Measurements from ENCODE around the gene DTX1.

Gene DTX1

DNA sequence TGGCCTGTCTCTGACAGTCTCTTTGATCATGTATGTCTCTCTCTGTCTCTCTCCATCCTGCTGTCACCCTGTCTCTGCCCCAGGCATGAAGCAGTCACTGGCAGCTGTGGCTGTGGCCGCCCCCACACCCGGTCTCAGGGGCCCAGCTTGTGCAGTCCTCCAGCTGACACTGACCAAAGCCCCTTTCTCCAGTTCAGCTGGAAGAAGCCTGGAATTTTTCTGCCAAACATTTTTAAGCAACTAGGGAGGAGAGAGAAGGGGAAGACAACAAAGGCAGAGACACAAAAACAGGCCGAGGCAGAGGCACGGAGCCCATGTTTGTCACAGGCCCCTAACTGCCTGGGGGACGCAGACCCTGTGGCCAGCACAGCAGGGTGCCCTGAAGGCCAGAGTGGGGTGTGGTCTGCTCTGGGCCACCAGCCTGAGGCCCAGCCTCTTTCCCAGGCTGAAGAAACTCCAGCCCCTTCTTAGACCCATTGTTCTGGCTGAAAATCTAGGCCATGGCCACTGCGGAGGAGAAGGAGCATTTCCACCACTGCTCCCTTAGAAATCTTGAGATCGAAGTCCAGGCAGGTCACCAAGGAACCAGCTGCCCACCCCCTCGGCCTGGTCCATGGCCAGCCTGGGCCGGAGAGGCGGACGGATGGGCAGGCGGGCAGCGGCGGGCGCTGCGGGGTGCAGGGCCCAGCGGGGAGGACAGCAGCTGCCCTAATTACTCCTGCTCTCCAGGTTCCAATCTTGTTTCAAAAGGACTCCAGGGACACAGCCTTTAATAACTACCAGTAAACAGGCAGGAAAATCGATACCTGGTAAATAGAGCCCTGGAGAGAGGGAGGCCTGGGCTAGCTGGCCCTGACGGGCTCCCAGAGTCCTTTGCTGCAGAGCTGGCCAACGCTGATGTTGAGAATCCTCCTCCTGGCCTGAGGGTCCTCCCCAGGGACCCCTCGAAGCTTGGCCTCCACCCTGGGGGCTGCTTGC, 14.9 kb downstream of the DTX1 start:
- no peak for DNase-seq

GRCh38 chr12:113072136-113072535, 15.6 kb downstream of the DTX1 start:
- DNase-seq: no peak

GRCh38 chr12:113073586-113073985, 17.1 kb downstream of the DTX1 start:
- no peak for DNase-seq

DNA sequence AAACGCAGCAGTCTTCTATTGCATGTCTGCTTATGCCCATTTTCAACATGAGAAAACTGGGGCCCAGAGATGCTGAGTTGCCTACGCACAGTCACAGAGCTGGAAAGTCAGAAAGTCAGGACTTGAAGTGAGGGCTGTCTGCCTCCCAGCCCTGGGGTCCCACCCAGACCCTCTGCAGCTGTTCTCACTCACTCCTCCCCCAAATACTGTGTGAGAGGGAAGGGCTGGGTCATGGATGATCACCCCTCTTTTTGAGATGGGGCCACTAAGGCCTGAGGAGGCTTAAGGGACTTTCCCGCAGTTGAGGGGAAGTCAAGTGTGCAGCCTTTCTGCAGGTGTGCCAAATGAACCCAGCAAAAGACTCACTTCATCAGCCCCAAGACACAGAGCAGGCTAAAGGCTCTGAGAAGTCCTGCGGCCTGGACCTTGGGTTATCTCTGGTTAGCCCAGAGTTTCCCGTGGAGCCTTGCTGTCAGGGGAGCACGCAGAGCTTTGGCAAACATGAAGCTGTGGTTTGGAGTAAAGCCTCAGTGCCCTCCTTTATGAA, 18.7 kb downstream of the DTX1 start:
- DNase-seq: no peak

DNA sequence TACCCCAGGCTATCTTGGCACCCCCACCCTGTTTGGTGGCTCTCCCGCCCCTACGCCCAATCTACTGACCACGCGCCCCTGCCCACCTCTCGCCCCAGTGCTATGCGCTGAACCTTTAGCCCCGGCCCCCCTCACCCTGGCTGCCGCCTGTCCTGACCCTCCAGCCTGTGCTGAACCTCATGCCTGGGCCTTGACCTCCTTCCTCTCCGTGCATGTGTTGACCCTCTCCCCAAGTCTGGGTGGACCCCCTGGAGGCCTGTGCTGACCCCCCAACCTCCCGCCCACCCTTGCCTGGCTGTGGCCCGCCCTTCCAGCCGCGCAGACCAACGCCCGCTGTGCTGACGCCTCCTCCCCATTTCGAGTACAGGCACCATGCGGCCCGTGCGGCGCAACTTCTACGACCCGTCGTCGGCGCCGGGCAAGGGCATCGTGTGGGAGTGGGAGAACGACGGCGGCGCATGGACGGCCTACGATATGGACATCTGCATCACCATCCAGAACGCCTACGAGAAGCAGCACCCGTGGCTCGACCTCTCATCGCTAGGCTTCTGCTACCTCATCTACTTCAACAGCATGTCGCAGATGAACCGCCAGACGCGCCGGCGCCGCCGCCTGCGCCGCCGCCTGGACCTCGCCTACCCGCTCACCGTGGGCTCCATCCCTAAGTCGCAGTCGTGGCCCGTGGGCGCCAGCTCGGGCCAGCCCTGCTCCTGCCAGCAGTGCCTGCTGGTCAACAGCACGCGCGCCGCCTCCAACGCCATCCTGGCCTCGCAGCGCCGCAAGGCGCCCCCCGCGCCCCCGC, 20.7 kb downstream of the DTX1 start:
- DNase-seq: no peak

DNA sequence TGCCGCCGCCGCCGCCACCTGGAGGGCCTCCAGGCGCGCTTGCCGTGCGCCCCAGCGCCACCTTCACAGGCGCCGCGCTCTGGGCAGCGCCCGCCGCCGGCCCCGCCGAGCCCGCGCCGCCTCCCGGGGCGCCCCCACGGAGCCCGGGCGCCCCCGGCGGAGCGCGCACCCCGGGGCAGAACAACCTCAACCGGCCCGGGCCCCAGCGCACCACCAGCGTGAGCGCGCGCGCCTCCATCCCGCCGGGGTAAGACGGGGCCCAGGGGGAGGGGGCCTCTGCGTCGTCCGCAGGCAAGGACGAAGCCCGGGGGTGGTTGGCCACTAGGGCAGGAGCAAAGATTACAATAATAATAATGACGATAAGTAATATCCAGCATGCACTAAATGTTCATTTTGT, 21.3 kb downstream of the DTX1 start:
- no peak for DNase-seq

DNA sequence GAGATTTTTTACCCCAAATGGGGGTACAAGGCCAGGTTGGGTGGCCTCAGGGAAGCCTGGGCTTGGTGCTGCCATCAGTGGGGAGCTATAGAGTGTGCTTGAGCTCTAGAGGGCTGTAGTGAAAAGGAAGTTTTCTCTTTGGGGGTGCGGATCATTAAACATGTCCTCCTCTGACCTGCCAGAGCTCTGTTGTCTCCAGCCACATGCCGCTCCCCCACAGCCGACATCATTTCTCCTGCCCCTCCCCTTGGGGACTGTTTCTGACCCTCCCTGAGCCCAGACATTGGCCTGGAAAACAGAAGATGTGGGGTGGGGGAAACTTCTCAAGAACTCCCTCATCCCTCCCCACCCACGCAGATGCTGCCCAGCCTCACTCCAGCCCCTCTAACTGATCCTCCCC, 25.3 kb downstream of the DTX1 start:
- no peak for DNase-seq

GRCh38 chr12:113082486-113083148, 26.1 kb downstream of the DTX1 start:
- DNase-seq: no peak

GRCh38 chr12:113083863-113084435, 27.4 kb downstream of the DTX1 start:
- DNase-seq: no peak

DNA sequence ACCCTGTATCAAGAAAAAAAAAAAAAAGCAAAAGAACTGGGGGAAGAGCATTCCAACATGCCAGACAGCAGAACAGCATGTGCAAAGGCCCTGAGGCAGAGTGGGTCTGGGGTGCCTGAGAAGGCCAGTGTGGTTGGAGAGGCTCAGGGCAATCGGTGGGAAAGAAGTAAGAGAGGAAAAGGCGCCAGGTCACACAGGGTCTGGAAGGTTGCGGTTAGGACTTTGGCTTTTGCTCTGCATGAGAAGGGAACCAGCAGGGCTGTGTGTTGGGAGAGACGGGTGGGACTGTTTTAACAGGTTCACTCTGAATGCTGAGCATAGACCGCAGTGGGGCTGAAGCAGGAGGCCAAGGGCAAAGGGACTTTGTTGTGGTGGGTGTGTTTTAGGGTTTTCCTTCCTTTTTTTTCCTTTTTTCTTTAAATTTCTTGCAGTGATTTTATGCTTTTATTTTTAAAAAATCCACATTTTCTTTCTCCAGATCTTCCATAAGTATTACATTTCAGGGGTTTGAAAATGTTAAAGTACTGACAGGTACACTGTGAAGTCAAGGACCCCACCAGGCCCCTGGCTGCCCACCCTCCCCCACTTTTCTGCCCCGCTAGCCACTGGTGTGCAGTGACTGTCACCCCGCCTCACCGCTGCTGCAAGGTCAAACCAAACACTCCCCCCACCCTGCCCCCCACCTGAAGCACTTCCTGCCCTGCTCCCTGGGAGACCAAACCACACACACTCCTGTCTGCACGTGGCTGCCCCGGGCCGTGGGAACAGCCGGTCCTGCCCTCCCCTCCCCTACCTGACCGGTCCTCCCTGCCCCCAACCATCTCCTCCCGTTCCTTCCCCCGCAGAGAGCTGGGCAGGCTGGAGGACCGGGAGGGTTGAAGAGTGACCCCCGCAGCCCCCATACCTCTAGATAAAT, 30.0 kb downstream of the DTX1 start:
- DNase-seq: peak; percentile 50

GRCh38 chr12:113087193-113087592, 30.7 kb downstream of the DTX1 start:
- DNase-seq: no peak

GRCh38 chr12:113088037-113088436, 31.5 kb downstream of the DTX1 start:
- no peak for DNase-seq

GRCh38 chr12:113088971-113089756, 32.6 kb downstream of the DTX1 start:
- peak; percentile 81 for DNase-seq

DNA sequence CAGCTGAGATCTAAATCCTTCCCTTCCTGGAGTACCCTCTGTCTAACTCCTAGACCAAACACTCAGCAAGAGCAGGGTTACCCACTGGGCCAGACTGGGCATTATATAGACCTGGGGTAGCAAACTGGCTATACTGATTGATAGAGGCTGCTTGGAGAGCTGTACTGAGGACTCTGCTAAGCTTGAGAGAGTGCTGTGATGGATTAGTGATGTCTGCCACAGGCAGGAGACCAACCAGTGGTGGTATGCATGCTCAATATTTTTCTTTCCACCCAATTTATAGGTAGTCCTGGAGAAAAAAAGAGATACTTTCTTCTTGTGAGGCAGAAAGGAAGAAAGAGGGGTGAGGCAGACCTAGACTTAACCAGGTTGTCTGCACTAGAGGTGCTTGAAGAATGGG, 33.3 kb downstream of the DTX1 start:
- DNase-seq: no peak

DNA sequence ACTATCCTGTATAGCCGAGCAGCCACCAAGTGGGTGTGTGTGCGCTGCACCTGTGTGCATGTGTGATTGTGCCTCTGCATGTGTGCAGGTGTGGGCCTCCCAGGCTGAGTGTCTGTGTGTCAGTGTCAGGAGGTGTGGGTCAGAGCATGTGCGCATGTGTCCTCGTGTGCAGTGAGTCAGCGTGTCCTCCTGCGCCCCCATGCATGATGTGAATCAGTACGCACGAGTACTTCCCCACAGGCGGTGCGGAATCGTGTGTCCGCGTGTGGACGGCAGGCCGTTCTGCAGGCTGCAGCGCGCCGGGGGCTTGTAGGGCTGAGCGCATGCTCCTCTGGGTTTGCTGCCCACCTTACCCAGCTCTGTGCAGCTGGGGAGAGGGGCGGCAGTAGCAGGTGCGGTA, 34.2 kb downstream of the DTX1 start:
- no peak for DNase-seq

- DNase-seq: no peak
Measured at GRCh38 chr12:113091506-113091905, 35.0 kb downstream of the DTX1 start.

DNA sequence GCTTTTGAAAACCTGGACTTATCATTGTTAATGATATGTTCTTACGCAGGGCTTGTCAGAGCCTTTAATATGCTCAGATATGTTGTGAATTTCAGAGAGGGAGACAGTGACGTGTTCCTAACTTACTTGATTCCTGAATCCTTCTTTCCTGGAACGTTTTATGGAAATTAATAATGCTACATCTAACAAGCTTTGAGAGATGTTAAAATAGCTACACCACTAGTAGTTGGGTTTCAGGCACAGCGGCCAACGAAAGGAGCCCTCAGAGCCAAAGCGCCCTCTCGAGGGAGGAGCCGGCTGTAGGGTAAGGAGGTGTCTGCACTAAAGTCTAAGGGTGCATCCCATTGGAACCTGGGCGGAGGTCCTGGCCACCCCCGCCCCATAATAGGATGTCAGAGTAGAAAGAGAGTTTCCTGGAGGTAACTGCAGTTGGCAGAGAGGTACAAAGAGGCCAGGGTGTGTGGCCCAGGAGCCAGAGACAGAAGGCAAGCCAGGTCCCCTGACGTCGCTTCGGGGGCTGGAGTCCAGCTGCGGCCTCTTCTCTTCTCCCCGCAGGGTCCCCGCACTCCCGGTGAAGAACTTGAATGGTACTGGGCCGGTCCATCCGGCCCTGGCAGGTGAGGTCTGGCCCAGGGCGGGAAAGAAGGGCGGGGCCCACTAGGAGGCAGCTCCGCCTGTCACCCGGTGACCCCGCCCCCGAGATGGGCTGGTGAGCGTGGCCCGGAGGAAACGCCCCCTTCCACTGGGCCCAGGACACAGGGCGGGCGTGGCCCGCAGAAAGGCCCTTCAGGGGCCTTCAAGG, 36.3 kb downstream of the DTX1 start:
- peak; percentile 46 for DNase-seq

DNA sequence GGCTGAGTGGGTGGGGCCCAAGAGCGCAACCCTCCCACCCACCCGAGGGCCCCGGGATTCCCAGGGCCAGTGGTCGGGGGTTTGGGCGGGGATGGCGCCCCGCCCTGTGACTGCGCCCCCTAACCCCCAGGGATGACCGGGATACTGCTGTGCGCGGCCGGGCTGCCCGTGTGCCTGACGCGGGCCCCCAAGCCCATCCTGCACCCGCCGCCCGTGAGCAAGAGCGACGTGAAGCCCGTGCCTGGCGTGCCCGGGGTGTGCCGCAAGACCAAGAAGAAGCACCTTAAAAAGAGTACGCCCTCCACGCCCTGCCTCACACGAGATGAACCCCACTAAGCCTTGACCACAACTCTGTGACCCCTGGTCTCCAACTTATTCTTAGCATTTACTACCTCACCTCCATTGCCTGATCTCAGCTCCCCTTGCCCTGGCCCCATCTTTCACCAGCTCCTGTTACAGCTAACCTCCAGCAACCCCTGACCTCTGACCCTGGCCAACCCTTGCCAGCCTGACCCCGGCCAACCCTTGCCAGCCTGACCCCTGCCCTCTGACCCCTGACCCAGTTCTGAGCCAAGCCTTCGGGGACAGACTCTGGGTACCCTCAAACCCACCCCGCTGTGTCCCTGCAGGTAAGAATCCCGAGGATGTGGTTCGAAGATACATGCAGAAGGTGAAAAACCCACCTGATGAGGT, 37.0 kb downstream of the DTX1 start:
- no peak for DNase-seq

DNA sequence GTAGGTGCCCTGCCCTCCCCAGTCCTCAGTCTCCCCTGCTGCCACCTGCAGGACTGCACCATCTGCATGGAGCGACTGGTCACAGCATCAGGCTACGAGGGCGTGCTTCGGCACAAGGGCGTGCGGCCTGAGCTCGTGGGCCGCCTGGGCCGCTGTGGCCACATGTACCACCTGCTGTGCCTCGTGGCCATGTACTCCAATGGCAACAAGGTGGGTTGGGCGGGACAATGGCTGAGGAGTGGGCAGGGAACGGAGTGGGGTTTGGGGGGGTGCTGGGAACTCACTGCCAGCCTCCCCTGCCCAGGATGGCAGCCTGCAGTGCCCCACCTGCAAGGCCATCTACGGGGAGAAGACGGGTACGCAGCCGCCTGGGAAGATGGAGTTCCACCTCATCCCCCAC, 38.2 kb downstream of the DTX1 start:
- DNase-seq: no peak
